HG03442 (cell line): ENCODE data around the gene SELENOV.

ENCODE experiments used
- ATAC-seq: cut with Tn5 transposase; IDR thresholded peaks from one replicate; pipeline ENCODE4 v1.9.1; 2021; ENCODE audit warnings: mild to moderate bottlenecking, moderate library complexity; ENCODE audit not compliant: unreplicated experiment

SELENOV gene

DNA sequence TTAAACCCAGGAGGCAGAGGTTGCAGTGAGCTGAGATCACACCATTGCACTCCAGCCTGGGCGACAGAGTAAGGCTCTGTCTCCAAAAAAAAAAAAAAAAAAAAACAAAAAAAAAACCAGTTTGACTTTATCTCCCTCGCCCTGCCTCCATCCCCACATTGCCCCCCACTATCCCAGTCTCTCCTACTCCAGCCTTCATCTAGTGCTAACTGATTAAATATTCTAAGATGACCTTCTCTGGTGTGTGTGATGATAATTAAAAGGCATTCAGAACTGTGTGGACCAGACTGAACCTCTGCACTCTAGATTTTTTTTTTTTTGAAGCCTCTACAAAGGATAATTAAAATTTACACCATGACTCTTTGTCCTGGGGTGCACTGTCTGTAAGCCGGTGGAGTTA lies 22.2 kb upstream of the SELENOV start:
- ATAC-seq = no peak

DNA sequence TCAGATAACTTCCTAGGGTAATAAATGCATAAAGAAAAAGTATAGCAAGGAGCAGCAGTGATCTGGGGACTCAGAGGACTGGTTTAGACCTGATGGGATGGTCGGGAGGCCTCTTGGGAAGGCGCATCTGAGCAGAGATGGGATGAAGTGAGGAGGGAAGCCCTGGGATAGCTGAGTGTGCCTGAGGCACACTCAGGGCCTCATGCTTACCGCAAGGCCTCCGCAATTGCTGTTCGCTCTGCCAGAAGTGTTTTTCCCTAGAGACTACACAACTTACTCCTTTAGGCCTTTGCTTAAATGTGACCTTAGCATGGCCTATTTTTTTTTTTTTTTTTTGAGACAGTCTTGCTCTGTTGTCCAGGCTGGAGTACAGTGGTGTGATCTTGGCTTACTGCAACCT lies 20.3 kb upstream of the SELENOV start:
- no peak for ATAC-seq

DNA sequence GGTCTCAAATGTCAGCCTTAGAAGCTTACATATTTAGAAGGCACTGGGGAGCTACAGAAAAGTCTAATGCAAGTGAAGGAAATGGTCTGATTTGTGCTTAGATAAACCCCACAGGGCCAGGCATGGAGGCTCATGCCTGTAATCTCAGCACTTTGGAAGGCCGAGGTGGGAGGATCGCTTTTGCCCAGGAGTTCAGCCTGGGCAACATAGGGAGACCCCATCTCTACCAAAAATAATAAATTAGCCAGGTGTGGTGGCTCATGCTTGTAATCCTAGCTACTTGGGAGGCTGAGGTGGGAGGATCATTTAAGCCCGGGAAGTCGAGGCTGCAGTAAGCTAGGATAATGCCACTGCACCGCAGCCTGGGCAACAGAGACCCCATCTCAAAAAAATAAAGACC lies 18.9 kb upstream of the SELENOV start:
- no peak for ATAC-seq

DNA sequence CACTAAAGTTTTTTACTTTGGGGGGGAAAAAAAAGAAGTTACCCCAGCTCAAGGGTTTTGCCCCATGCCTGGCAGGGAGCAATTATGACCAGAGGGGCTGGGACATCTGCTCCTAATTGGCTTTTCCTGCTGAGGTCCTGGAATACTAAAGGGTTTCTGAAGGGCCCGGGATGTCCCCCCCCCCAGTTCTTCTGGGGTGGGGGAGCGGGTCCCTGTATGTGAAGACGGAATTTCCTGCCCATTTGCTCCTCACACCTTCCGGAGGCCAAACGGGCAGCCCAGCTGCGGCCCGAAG lies 17.3 kb upstream of the SELENOV start:
- no peak for ATAC-seq

GRCh38 chr19:39497996-39498797 lies 16.7 kb upstream of the SELENOV start:
- no peak for ATAC-seq

GRCh38 chr19:39498798-39499642 lies 15.9 kb upstream of the SELENOV start, which contains the start of gene DLL3:
TSS of gene DLL3 (plus strand) at chr19:39498947. CDS start at chr19:39498975, 28 bp downstream.
- ATAC-seq = no peak

DNA sequence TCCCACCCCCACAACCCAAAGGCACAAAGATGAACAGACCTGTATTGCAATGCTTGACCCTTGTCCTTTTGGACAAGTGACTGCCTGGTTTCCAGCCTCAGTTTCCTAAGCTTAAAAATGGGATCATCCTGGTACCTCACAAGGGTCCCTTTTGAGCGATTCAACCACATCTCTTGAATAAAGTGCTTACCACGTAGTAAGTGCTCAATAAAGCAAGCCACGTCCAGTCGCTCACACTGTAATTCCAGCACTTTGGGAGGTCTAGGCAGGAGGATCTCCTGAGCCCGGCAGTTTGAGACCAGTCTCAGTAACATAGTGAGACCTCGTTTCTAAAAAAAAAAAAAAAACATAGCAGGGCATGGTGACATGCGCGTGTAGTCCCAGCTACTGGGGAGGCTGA lies 15.0 kb upstream of the SELENOV start:
- ATAC-seq = no peak

GRCh38 chr19:39500543-39500942 lies 14.4 kb upstream of the SELENOV start:
- ATAC-seq = no peak

- no peak for ATAC-seq
These were observed 13.6 kb upstream of the SELENOV start for GRCh38 chr19:39501340-39501739.

GRCh38 chr19:39502640-39503417 lies 12.1 kb upstream of the SELENOV start:
- no peak for ATAC-seq

- no peak for ATAC-seq
These were observed 8.4 kb upstream of the SELENOV start for GRCh38 chr19:39506598-39506943.

DNA sequence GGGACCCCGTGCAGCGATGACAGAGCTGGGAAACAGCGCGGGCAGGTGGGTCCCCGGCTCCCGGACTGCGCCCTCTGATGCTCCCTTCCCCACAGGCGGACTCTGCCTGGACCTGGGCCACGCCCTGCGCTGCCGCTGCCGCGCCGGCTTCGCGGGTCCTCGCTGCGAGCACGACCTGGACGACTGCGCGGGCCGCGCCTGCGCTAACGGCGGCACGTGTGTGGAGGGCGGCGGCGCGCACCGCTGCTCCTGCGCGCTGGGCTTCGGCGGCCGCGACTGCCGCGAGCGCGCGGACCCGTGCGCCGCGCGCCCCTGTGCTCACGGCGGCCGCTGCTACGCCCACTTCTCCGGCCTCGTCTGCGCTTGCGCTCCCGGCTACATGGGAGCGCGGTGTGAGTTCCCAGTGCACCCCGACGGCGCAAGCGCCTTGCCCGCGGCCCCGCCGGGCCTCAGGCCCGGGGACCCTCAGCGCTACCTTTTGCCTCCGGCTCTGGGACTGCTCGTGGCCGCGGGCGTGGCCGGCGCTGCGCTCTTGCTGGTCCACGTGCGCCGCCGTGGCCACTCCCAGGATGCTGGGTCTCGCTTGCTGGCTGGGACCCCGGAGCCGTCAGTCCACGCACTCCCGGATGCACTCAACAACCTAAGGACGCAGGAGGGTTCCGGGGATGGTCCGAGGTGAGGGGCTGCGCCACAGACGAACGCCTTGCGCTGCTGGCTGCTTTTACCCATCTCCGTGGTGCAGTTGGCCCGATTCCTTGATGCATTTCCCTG lies 7.8 kb upstream of the SELENOV start:
- ATAC-seq = no peak

GRCh38 chr19:39507715-39508364 lies 7.1 kb upstream of the SELENOV start:
- ATAC-seq = no peak

- ATAC-seq = no peak
These were observed 6.3 kb upstream of the SELENOV start for GRCh38 chr19:39508629-39509028.

GRCh38 chr19:39509233-39509632 lies 5.7 kb upstream of the SELENOV start:
- ATAC-seq = no peak

GRCh38 chr19:39512988-39513387 lies 2.0 kb upstream of the SELENOV start:
- no peak for ATAC-seq

GRCh38 chr19:39515551-39516191 lies 732 bp downstream of the SELENOV start:
- ATAC-seq = no peak

DNA sequence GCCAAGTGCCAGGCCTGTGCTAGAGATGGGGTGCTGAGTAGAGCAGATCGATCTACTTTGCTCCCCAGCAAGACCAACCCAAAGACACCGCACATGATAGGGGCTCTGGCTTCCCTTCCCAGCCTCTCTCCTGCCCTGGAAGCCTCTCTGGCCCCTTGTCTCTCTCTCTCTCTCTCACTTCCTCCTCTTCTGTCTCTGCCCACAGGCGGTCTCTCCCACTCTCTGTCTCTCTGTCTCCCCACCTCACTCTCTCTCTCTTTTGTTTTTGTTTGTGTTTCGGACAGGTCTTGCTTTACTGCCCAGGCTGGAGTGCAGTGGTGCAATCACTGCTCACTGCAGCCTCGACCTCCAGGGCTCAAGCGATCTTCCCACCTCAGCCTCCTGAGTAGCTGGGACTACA lies 1.3 kb downstream of the SELENOV start:
- no peak for ATAC-seq

GRCh38 chr19:39517432-39517831 lies 2.5 kb downstream of the SELENOV start:
- no peak for ATAC-seq

DNA sequence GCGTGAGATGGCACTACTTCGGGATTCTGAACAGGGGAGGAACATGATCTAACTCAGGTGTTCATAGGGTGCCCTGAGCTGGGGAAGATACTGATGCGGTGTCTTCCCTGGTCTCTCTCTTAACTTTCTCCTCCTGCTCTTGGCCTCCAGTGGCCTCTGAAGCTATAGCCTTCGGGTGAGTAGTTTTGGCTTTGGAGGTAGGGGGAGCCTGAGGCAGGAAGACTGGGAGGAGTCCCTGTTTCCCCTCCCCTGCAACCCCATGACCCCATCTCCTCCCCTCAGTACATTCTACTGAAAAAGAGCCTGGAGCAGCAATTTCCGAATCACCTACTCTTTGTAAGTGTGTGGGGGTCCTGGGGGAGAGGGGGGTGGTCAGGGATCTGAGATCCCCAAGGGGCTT lies 3.5 kb downstream of the SELENOV start:
- ATAC-seq = no peak
